HL-60 (cell line): ENCODE data around the gene CCR5.
"Not testable (repeated sequence)": the region's sequence is repeated elsewhere in the genome, so short reads cannot be mapped to it uniquely, and the experiment has no call there.

Experiments
- DNase-seq, 2 experiments: peaks; one replicate each; pipeline ENCODE4 v3.0.0-alpha.2; 2010 to 2020; ENCODE audit warnings: low read depth in 1 of 2, low spot score in 1 of 2
- H3K27ac ChIP-seq: fragments of 250-450 bp; sonication (Bioruptor Pico); replicated peaks from 2 replicates; pipeline ENCODE4 v1.5.1; 2020; ENCODE audit warnings: mild to moderate bottlenecking, moderate library complexity
- H3K27me3 ChIP-seq: fragments of 250-450 bp; sonication (Bioruptor Pico); 2 replicates; pipeline ENCODE4 v1.5.1; 2021; ENCODE audit warnings: mild to moderate bottlenecking, moderate library complexity; ENCODE audit not compliant: insufficient read depth, poor library complexity, severe bottlenecking
- H3K4me3 ChIP-seq: replicated peaks from 2 replicates; pipeline ENCODE4 v1.5.1; 2011; ENCODE audit warnings: mild to moderate bottlenecking, control low read depth, low read length; ENCODE audit not compliant: insufficient read depth
- GABPA ChIP-seq: IDR thresholded peaks from 2 replicates; pipeline ENCODE4 v1.6.1; 2012; ENCODE audit warnings: low read depth
- POLR2AphosphoS5 ChIP-seq: IDR thresholded peaks from 2 replicates; pipeline ENCODE4 v1.6.1; 2012; ENCODE audit warnings: low read depth
- SPI1 ChIP-seq: IDR thresholded peaks from 2 replicates; pipeline ENCODE4 v1.6.1; 2012; ENCODE audit warnings: low read depth, mild to moderate bottlenecking, borderline replicate concordance
- TF ChIP-seq, protein P1 (sequence below): IDR thresholded peaks from 2 replicates; pipeline ENCODE4 v1.6.1; 2012; ENCODE audit warnings: low read depth; ENCODE audit not compliant: insufficient replicate concordance
- TF ChIP-seq, protein P2 (sequence below): IDR thresholded peaks from one replicate; pipeline ENCODE4 v1.5.1; 2011; ENCODE audit warnings: low read length, control low read depth, inconsistent platforms; ENCODE audit not compliant: insufficient read depth

Gene CCR5

DNA sequence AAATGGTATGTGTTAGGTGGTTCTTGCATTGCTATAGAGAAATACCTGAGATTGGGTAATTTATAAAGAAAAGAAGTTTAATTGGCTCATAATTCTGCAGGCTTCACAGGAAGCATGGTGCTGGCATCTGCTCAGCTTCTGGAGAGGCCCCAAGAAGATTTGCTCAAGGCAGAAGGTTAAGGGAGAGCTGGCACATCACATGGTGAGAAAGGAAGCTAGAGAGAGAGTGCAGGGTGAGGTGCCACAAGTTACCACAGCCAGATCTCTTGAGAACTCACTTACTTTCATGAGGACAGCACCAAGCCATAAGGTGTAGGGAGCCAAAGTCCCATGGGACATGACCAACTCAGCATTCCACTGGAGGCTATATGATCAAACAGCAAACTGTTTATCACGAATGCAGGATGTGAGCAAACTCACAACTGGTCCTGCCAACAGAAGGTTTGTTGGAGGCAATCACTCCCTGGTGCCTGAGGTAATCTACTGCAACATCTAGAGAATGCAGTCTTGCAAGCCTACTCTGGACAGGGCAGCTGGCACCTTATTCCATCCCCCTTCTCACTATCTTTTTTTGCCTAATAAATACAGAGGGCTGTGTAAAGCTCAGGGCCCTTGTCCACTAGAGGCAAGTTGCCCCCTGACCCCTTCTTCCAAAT, 45.0 kb upstream of the CCR5 start:
- H3K4me3 ChIP-seq = no peak overlapping the region
- TF ChIP-seq, protein P1, sequence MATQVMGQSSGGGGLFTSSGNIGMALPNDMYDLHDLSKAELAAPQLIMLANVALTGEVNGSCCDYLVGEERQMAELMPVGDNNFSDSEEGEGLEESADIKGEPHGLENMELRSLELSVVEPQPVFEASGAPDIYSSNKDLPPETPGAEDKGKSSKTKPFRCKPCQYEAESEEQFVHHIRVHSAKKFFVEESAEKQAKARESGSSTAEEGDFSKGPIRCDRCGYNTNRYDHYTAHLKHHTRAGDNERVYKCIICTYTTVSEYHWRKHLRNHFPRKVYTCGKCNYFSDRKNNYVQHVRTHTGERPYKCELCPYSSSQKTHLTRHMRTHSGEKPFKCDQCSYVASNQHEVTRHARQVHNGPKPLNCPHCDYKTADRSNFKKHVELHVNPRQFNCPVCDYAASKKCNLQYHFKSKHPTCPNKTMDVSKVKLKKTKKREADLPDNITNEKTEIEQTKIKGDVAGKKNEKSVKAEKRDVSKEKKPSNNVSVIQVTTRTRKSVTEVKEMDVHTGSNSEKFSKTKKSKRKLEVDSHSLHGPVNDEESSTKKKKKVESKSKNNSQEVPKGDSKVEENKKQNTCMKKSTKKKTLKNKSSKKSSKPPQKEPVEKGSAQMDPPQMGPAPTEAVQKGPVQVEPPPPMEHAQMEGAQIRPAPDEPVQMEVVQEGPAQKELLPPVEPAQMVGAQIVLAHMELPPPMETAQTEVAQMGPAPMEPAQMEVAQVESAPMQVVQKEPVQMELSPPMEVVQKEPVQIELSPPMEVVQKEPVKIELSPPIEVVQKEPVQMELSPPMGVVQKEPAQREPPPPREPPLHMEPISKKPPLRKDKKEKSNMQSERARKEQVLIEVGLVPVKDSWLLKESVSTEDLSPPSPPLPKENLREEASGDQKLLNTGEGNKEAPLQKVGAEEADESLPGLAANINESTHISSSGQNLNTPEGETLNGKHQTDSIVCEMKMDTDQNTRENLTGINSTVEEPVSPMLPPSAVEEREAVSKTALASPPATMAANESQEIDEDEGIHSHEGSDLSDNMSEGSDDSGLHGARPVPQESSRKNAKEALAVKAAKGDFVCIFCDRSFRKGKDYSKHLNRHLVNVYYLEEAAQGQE = no peak
- TF ChIP-seq SPI1 (no peak), GABPA (no peak), POLR2AphosphoS5 (no peak)
- TF ChIP-seq, protein P2, sequence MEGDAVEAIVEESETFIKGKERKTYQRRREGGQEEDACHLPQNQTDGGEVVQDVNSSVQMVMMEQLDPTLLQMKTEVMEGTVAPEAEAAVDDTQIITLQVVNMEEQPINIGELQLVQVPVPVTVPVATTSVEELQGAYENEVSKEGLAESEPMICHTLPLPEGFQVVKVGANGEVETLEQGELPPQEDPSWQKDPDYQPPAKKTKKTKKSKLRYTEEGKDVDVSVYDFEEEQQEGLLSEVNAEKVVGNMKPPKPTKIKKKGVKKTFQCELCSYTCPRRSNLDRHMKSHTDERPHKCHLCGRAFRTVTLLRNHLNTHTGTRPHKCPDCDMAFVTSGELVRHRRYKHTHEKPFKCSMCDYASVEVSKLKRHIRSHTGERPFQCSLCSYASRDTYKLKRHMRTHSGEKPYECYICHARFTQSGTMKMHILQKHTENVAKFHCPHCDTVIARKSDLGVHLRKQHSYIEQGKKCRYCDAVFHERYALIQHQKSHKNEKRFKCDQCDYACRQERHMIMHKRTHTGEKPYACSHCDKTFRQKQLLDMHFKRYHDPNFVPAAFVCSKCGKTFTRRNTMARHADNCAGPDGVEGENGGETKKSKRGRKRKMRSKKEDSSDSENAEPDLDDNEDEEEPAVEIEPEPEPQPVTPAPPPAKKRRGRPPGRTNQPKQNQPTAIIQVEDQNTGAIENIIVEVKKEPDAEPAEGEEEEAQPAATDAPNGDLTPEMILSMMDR = no peak
- no peaks in the 10 kb centered on the region for H3K27me3 ChIP-seq
- no peak for DNase-seq
- no peak overlapping the region for H3K27ac ChIP-seq

DNA sequence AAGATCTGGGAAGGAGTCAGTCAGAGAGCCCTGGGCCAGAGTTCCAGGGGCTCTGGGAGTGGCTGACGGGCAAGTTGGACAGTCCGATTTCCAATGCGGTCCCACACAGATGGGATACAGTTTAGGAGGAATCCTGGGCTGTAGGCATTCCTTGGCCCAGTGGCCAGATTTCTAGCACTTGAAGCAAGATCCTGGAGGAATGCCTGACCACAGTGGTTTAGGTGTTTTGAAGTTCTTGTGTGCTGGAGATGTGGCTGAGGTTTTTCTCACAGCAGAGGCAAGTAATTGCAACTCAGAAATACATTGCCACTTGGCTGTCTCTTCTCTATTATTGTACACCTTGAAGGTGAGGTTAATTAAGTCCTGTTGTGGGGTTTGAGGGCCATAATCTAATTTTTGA, 40.1 kb upstream of the CCR5 start:
- not testable (repeated sequence) for H3K27me3 ChIP-seq, H3K27ac ChIP-seq

DNA sequence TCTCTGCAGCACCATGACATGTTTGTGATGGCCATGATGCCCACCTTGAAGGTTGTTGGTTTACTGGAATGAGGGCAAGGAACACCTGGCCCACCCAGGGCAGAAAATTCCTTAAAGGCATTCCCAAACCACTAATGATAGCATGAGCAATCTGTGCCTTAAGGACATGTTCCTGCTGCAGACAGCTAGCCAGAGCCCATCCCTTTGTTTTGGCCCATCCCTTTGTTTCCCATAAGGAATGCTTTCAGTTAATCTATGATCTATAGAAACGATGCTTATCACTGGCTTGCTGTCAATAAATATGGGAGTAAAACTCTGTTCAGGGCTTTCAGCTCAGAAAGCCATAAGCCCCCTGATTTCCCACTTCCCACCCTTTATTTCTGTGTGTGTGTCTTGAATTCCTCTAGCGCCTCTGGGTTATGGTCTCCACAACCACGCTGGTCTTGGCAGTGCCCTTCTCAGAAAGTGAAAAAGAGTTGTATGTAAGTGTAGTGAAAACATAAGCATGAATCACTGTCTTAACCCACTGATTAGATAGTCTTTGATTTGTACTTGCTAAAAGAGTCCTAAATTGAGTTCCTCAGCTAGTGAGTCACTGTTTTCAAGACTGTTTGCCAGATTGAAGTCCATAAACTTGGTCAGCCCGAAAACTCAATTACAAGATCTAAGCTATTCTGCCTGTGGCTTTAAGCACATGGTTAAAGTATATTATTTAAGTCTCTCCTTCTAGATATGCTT, 35.8 kb upstream of the CCR5 start:
- H3K4me3 ChIP-seq = no peak overlapping the region
- TF ChIP-seq, protein P2 = no peak
- TF ChIP-seq, protein P1 = no peak
- TF ChIP-seq POLR2AphosphoS5 (no peak), SPI1 (no peak), GABPA (no peak)
- no peak for DNase-seq
- no peak overlapping the region for H3K27ac ChIP-seq
- no peaks in the 10 kb centered on the region for H3K27me3 ChIP-seq

More for the DNA sequence above, 40.1 kb upstream of the CCR5 start:
- not testable (repeated sequence) for H3K4me3 ChIP-seq, DNase-seq

DNA sequence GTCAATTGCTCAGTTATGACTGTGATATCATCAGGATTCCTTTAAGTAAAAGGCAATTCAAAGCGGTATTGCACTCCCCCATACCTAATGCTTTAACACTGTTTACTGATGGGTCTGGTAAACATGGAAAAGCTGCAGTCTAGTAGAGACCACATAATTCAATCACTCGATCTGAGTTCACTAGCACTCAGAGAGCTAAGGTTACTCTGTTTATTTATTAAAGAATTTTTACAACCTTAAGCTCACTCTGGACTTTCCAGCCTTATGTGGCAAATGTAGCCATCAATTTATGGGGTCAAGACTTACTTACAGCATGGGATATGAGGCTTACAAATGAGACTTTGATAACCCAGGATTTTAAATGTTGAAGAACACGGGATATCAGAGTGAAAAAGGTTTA, 35.2 kb upstream of the CCR5 start:
- TF ChIP-seq SPI1 (no peak), POLR2AphosphoS5 (no peak), GABPA (no peak)
- TF ChIP-seq, protein P1 = no peak
- no peaks in the 10 kb centered on the region for H3K27me3 ChIP-seq

More for the DNA sequence above, 35.2 kb upstream of the CCR5 start:
- Histone ChIP-seq H3K27ac (no peak overlapping the region), H3K4me3 (no peak overlapping the region)
- no peak for DNase-seq
